Measurements from ENCODE around the gene VLDLR.

Gene VLDLR

DNA sequence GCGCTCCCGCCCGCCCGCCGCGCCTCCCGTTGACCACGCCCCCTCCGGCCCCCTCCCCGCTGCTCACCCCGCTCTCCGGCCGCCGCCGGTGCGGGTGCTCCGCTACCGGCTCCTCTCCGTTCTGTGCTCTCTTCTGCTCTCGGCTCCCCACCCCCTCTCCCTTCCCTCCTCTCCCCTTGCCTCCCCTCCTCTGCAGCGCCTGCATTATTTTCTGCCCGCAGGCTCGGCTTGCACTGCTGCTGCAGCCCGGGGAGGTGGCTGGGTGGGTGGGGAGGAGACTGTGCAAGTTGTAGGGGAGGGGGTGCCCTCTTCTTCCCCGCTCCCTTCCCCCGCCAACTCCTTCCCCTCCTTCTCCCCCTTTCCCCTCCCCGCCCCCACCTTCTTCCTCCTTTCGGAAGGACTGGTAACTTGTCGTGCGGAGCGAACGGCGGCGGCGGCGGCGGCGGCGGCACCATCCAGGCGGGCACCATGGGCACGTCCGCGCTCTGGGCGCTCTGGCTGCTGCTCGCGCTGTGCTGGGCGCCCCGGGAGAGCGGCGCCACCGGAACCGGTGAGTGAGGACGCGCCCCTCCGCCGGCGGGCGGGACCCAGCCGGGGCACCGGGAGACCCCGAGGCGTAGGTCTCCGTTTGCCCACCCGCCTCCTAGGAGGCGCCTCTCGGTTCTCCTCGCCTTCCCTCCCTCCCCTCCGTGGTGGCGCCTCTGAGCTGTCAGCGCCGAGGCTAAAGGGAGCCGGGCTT, at the start of gene VLDLR:
Gene VLDLR, plus strand, starts transcription at position 66 of the 739 bp plus-strand sequence. Its CDS starts 403 bp downstream, at position 469.
- DNase-seq: no peak

GRCh38 chr9:2574203-2574602, 47.4 kb upstream of the VLDLR start:
- no peak for DNase-seq

DNA sequence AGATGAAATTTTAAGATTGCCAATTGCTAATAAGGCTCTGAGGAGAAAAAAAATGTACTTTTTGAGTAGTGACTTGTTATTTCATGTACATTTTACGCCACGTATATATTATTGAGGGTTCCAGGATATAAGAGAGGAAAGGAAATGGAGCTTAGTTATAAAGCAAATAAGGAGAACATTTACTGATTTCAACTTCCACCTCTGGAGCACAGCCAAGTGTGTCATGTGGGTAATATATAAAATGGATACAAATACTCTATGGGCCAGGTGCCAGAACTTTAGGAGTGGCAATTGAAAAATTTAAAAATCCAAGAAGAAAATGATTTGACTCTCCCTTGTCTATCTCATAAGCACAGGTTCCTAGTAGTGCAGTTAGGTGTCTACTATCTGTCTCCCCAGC, 45.0 kb upstream of the VLDLR start:
- no peak for DNase-seq

DNA sequence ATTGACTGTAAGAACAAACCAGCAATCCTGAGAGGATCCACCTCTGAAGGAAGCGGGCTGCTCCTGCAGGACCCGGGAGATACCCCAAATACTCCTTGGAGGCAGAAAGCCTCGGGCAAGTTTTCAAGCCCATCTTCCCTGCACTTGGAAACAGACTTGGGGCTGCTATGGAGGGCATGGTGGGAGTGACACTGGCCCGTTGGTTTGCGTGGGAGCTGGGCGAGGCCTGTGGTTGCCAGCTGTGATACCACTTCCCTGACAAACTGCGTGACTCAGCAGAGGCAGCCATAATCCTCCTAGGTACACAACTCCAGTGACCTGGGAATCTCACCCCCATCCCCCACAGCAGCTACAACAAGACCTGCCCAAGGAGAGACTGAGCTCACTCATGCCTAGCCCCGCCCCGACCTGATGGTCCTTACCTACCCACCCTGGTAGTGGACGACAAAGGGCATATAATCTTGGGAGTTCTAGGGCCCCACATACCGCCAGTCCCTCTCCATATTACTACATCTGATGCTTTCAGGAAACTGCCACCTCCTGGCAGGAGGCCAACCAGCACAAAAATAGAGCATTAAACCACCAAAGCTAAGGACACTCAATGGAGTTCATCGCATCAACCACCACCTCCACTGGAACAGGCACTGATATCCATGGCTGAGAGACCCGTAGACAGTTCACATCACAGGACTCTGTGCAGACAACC, 38.1 kb upstream of the VLDLR start:
- DNase-seq: no peak

DNA sequence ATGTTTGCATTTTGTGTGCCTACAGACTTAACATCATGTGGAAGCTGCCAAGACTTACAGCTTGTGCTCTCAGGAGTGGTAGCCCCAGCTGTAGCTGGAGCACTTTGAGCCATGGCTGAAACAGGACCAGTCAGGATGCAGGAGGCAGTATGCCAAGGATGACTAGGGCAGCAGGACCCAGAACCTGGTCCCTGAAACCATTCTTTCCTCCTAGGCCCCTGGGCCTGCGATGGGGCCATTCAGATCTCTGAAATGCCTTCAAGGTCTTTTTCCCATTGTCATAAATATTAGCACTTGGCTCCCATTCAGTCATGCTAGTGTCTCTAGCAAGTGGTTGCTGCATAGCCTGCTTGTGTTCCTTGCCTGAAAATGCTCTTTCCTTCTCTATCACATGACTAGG, 29.6 kb upstream of the VLDLR start:
- no peak for DNase-seq

DNA sequence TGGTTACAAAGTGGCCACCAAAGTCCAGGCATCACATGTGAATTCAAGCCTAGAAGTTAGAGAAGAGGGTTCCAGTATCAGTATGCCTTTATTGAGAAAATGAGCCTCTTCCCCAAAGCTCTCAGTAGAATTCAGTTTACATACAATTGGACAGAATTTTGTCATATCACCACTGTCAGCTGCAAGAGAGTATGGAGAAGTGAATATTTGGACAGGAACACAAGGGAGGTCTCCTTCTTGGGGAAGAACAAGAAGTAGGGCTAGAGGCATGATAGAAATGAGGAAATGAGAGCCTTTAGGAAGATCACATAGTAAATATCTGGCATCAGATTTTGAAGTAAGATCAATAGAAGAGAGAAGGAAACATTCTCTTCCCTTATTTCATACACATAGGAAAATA, 27.8 kb upstream of the VLDLR start:
- no peak for DNase-seq

DNA sequence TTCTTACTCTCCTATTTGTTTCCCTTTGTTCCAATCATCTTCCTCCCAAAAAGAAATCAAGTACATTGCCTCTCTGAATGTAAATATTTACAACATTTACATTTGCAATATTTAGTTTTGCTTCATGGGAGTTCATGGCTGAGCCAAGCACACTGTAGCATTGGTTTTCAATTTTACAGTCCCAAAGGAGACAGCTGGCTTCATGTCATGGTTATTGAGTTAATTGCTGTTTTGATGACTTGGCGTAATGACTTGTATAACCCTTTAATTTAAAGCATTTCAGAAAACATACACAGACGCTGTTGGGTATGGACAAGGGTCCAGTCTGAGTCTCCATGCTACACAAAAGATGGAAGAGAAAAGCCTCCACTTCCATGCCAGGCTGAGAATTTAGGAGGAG, 25.6 kb upstream of the VLDLR start:
- DNase-seq: no peak

GRCh38 chr9:2597483-2597882, 24.1 kb upstream of the VLDLR start:
- DNase-seq: peak; percentile 51

- no peak for DNase-seq
Measured at GRCh38 chr9:2599896-2600295, 21.7 kb upstream of the VLDLR start.

- DNase-seq: no peak
Measured at GRCh38 chr9:2600307-2600706, 21.3 kb upstream of the VLDLR start.

DNA sequence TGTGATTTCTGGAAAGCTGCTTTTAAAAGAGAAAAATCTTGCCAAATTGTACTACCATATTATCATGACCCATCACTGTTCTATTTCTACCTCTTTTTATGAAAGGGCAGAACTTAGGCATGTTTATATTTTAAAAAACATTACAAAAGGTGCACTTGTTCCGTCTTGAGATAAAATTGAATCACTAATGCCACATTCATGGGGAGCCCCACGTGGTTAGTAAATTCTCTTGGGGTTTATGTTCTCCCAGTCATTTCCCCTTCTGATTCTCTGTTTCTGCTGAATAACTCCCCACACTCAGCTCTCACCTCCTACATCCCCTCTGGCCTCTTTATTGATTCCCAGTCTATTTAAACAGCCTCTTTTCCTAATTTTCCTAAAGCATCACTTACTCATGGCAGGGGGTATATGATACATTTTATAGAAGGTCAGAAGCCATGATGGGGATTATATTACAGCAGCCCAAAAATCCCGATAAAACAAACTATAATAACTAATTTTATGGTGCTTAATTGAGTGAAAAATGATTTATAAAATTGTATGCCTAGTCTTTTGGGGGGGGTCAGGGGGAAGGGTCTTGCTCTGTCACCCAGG, 19.7 kb upstream of the VLDLR start:
- DNase-seq: no peak

DNA sequence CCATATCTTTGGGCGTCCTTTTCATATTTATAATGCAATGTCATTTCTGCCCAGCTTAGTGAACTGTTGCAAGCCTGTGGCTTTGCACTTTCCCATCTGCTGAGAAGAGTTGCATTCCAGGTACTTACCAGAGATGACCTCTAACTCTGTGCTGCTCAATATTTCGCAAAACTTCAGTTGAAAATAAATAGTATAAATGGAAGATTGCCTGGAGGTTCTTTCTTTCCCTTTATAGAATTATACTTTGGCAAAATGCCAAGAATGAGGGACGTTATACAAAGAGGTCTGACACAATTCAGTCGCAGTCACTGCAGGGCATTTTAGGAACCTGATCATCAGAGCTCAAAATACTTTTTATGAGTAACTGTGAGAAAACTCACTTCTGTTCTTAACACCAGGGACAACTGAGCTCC, 18.9 kb upstream of the VLDLR start:
- DNase-seq: no peak

GRCh38 chr9:2603621-2604020, 18.0 kb upstream of the VLDLR start:
- no peak for DNase-seq

GRCh38 chr9:2605246-2605645, 16.3 kb upstream of the VLDLR start:
- no peak for DNase-seq

DNA sequence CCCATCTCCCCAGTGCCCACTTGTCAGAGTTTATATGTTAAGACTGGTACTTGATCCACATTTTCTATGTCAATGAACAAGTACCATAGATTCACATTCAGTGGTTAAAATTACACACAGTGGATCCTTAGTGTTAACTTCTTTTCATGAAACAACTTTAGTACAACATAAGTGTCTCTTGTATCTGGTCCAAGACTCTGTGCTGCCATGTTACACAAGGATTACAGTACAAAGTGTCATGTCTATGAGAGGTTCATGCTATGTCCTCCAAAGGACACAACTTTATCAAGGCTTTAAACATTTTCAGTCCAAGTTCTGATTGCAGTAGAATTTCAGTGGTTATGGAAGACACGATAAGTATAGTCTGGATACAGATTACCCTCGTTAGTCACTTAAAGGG, 13.3 kb upstream of the VLDLR start:
- DNase-seq: no peak

DNA sequence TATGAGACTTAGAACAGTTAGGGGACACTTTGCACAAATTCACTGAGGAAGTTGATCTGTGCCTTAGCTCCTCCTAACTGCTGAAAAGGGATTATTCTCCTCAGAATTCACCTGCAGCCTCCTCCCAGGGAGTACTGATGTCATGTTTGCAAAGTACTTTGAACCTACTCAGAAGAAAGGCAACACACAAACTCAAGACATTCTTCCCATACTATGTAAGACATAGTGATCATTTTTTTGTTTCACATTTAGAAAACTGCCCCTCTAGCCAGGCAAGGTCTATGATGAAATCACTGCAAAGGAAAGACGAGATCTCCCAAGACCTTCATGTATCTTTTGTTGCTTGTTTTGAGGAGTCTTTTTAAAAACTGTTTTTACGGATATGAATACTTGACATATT, 10.6 kb upstream of the VLDLR start:
- DNase-seq: no peak

DNA sequence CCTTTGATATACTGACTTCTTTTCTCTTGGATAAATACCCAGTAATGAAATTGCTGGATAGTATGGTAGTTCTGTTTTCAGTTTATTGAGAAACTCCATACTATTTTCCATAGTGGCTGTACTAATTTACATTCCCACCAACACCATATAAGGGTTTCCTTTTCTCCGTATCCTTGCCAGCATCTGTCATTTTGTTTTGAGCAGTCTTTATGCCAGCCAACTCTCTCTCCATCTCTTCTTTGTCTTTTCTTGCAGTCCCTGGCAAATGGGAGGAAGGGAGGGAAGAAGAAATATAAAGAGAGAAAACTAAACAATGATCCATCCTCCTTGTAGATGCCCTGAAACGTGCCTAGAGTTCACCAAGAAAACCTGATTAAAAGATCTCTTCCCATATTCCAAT, 9.6 kb upstream of the VLDLR start:
- no peak for DNase-seq

- DNase-seq: no peak
Measured at GRCh38 chr9:2613730-2614271, 7.8 kb upstream of the VLDLR start.

DNA sequence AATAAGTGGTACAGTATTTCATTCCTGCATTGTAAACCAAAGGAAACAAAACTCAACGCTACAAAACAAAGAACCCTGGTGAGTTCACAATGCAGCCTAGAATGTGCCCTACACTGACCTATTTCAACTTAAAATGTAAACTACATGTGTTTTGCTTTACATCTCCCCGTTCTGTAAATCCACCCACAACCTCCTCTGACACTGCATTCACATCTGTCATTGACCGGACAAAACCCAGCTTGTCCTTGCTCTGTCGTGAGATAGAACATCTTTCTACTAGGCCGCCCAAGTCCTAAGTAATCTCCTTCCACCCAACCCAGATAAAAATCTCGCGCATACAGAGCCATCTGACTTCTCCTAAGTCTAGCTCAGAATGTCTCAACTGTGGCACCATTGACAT, 6.1 kb upstream of the VLDLR start:
- DNase-seq: no peak

DNA sequence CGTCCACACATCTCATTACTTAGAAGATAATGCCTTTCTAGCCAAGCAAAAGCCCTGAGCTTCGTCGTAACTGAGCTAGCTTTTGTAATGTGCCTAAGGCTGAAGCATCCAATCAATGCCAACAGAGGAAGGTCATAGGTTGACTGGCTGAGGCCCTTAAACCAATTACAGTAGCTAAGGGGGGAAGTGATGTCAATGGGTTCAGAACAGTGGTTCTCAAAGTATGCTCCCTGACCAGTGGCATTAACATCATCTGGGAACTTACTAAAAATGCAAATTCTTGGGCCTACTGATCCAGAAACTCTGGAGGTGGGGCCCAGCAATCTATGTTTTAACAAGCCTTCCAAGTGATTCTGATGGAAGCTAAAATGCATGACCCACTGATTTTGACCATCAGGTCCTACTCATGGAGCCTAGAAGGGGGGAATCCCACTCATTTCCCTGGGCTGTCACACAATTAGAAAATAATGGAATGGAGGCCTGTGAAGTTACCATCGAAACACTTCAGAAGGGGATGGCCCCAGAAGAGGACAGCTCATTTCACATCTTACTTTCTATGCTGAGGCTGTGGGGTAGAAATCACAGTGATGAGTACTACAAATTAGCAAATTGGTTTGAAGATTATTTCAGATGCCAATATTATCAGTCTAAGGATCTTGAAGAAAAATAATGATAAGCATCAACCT, 4.8 kb upstream of the VLDLR start:
- no peak for DNase-seq

- DNase-seq: no peak
Measured at GRCh38 chr9:2618289-2618688, 3.3 kb upstream of the VLDLR start.

DNA sequence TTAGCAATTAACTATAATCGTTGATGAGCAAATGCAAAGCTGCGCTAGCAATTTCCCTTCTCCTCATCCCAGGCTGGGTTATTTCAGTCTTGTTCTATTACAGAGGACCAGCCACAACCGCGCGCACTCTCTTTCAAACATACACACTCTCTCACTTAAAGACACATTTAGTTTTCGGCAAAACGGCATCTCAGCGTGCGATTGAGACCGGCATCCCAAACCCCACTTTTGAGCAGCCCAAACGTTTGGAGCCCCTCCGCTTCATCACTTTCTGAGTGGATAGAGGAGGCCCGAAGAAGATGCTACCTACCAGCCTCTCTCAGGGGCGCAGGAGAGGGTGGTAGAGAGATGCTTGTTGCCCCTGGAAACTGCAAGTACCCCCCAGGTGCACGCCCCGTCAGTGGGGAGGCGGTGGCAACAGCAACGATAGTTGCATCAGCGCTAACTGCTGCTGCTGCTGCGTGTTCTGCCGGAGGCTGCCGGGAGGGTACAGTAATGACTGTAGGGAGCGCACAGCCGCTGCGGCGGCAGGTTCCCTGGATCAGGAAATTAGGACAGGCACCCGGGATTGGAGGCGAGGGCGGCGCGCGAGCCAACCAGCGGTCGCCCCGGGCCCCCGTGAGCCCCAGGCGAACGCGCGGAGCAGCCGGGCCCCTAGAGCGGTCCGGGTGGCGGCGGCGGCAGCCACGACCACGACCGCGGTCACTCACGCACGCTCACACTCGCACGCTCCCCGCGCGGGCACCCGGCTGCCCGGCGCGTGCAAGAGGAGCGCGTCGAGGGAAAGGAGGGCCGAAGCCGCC, 467 bp upstream of the VLDLR start:
- DNase-seq: peak; percentile 20

All from NCI-H524 treated with DMSO at 0.1 percent for 48 hours (cell line).